H1 (cell line): ENCODE measurements around the gene LRRFIP1. TPM values are rescaled to one million over a fixed set of nuclear protein-coding genes. Genes with fewer than 3 reads are reported as not detected.

Experiments
- CTCF ChIA-PET: fragments of 300-600 bp; sonication (Branson Sonifier 250); formaldehyde crosslinking; loops from one replicate; lab custom pipeline; 2021; ENCODE audit not compliant: partially characterized antibody; lab: Charles Lee
- POLR2A ChIA-PET: fragments of 300-600 bp; sonication (Branson Sonifier 250); formaldehyde crosslinking; loops from one replicate; lab custom pipeline; 2021; ENCODE audit warnings: inconsistent platforms; ENCODE audit not compliant: partially characterized antibody; lab: Charles Lee
- DNase-seq, 2 experiments: peaks; one replicate each; pipeline versions ENCODE4 v3.0.0 to v3.0.0-alpha.2; 2010 to 2022; ENCODE audit warnings: low spot score in 2 of 2, low read depth in 1 of 2, mixed read lengths in 1 of 2
- FAIRE-seq: peaks from 2 replicates; lab custom pipeline; 2011; peaks lifted over from hg19 to GRCh38; lab: Jason Lieb, UNC
- H2AFZ ChIP-seq: 2 replicates; pipeline ENCODE4 v1.8.1; 2012; ENCODE audit warnings: low read length, inconsistent platforms
- H2AK5ac ChIP-seq: 2 replicates; pipeline ENCODE4 v1.6.1; 2013; ENCODE audit warnings: low read depth, low read length
- H2BK120ac ChIP-seq: replicated peaks from 2 replicates; pipeline ENCODE3; 2013; ENCODE audit warnings: low read depth, low read length, inconsistent platforms
- H2BK12ac ChIP-seq: 2 replicates; pipeline ENCODE4 v1.6.1; 2013; ENCODE audit warnings: low read depth, low read length
- H2BK15ac ChIP-seq: 2 replicates; pipeline ENCODE4 v1.6.1; 2013; ENCODE audit warnings: low read length
- H2BK20ac ChIP-seq: 2 replicates; pipeline ENCODE4 v1.6.1; 2013; ENCODE audit warnings: low read length
- H2BK5ac ChIP-seq: 2 replicates; pipeline ENCODE4 v1.6.1; 2013; ENCODE audit warnings: low read depth, low read length
- H3K14ac ChIP-seq: 2 replicates; pipeline ENCODE4 v1.6.1; 2013; ENCODE audit warnings: inconsistent platforms; ENCODE audit not compliant: insufficient read length
- H3K18ac ChIP-seq: 2 replicates; pipeline ENCODE4 v1.6.1; 2013; ENCODE audit warnings: low read length; ENCODE audit errors: extremely low read depth
- H3K23ac ChIP-seq: 2 replicates; pipeline ENCODE4 v1.6.1; 2013; ENCODE audit warnings: inconsistent platforms; ENCODE audit not compliant: insufficient read length
- H3K23me2 ChIP-seq: 2 replicates; pipeline ENCODE4 v1.6.1; 2013; ENCODE audit warnings: low read depth, low read length
- H3K27ac ChIP-seq: 2 replicates; pipeline ENCODE4 v1.6.1; 2011; ENCODE audit warnings: low read depth, low read length, inconsistent platforms
- H3K27me3 ChIP-seq, 4 experiments: replicated peaks in 1 of 4; 1 replicate in 1 of 4; 2 replicates in 3 of 4; pipeline versions ENCODE4 v1.6.1 to v1.8.1; 2011 to 2013; ENCODE audit warnings: low read length in 3 of 4, mild to moderate bottlenecking in 3 of 4, inconsistent platforms in 2 of 4, mixed read lengths in 2 of 4, moderate library complexity in 1 of 4; ENCODE audit not compliant: control insufficient read depth in 3 of 4, insufficient read depth in 3 of 4; ENCODE audit errors: extremely low read depth in 1 of 4
- H3K36me3 ChIP-seq, 4 experiments: 2 replicates each; pipeline versions ENCODE4 v1.6.1 to v1.8.1; 2011 to 2013; ENCODE audit warnings: mild to moderate bottlenecking in 4 of 4, low read length in 3 of 4, moderate library complexity in 2 of 4, control low read depth in 1 of 4, inconsistent platforms in 1 of 4; ENCODE audit not compliant: insufficient read depth in 4 of 4, control insufficient read depth in 2 of 4
- H3K4ac ChIP-seq: replicated peaks from 2 replicates; pipeline ENCODE3; 2013; ENCODE audit warnings: low read length, low read depth, mixed read lengths, inconsistent platforms; ENCODE audit not compliant: insufficient read length
- H3K4me1 ChIP-seq, 4 experiments: replicated peaks in 1 of 4; 1 replicate in 1 of 4; 2 replicates in 3 of 4; pipeline versions ENCODE4 v1.6.1 to v1.8.1; 2011 to 2013; ENCODE audit warnings: low read length in 3 of 4, inconsistent platforms in 2 of 4, mixed read lengths in 1 of 4; ENCODE audit not compliant: insufficient read depth in 4 of 4, control insufficient read depth in 3 of 4
- H3K4me2 ChIP-seq, 2 experiments: 2 replicates each; pipeline versions ENCODE4 v1.6.1 to v1.8.1; 2011 to 2013; ENCODE audit warnings: low read depth in 2 of 2, low read length in 2 of 2, control low read depth in 1 of 2, inconsistent platforms in 1 of 2, mild to moderate bottlenecking in 1 of 2; ENCODE audit not compliant: insufficient read depth in 1 of 2
- H3K4me3 ChIP-seq, 4 experiments: fragments of 200-600, 300-600 bp in 1 of 4; sonication (generic), shearing (Covaris generic), sonication (Bioruptor Twin) in 1 of 4; 2 replicates each; pipeline versions ENCODE4 v1.5.1 to v1.8.1; 2011 to 2016; ENCODE audit warnings: low read length in 4 of 4, low read depth in 3 of 4, control low read depth in 2 of 4, inconsistent platforms in 2 of 4, mild to moderate bottlenecking in 2 of 4, mixed read lengths in 1 of 4, moderate library complexity in 1 of 4; ENCODE audit not compliant: insufficient read depth in 2 of 4; ENCODE audit errors: extremely low read depth in 1 of 4
- H3K56ac ChIP-seq: replicated peaks from 2 replicates; pipeline ENCODE3; 2013; ENCODE audit warnings: low read depth, mild to moderate bottlenecking, mixed read lengths, low read length, inconsistent platforms; ENCODE audit not compliant: insufficient read length
- H3K79me1 ChIP-seq: 2 replicates; pipeline ENCODE4 v1.6.1; 2013; ENCODE audit warnings: low read depth, low read length, control low read depth
- H3K79me2 ChIP-seq, 2 experiments: 2 replicates each; pipeline versions ENCODE4 v1.6.1 to v1.8.1; 2012 to 2013; ENCODE audit warnings: low read length in 2 of 2, mild to moderate bottlenecking in 2 of 2, inconsistent platforms in 1 of 2; ENCODE audit not compliant: insufficient read depth in 2 of 2, control insufficient read depth in 1 of 2
- H3K9ac ChIP-seq, 4 experiments: replicated peaks in 1 of 4; 1 replicate in 1 of 4; 2 replicates in 3 of 4; pipeline versions ENCODE4 v1.6.1 to v1.8.1; 2011 to 2013; ENCODE audit warnings: low read depth in 3 of 4, low read length in 3 of 4, control low read depth in 2 of 4, mild to moderate bottlenecking in 2 of 4, moderate library complexity in 2 of 4, inconsistent platforms in 1 of 4; ENCODE audit errors: extremely low read depth in 1 of 4
- H3K9me3 ChIP-seq, 2 experiments: 2 replicates each; pipeline versions ENCODE4 v1.6.1 to v1.8.1; 2012 to 2013; ENCODE audit warnings: mild to moderate bottlenecking in 2 of 2, moderate library complexity in 2 of 2, control low read depth in 1 of 2, inconsistent platforms in 1 of 2, low read depth in 1 of 2, low read length in 1 of 2, mixed read lengths in 1 of 2; ENCODE audit not compliant: insufficient read depth in 2 of 2
- H4K20me1 ChIP-seq, 2 experiments: replicated peaks in 1 of 2; 2 replicates each; pipeline versions ENCODE3 to v1.8.1; 2011 to 2013; ENCODE audit warnings: inconsistent platforms in 2 of 2, low read length in 2 of 2, mild to moderate bottlenecking in 1 of 2; ENCODE audit not compliant: insufficient read depth in 2 of 2, control insufficient read depth in 1 of 2
- H4K5ac ChIP-seq: 2 replicates; pipeline ENCODE4 v1.6.1; 2013; ENCODE audit warnings: low read length, low read depth, mixed read lengths, inconsistent platforms; ENCODE audit not compliant: insufficient read length
- H4K8ac ChIP-seq: 2 replicates; pipeline ENCODE4 v1.8.0; 2013; ENCODE audit warnings: mild to moderate bottlenecking, moderate library complexity, low read length, inconsistent platforms; ENCODE audit not compliant: insufficient read depth; ENCODE audit errors: extremely low read depth
- H4K91ac ChIP-seq: replicated peaks from 2 replicates; pipeline ENCODE3; 2013; ENCODE audit warnings: low read length, mixed read lengths, inconsistent platforms; ENCODE audit not compliant: insufficient read length
- BCL11A ChIP-seq, 2 experiments: IDR thresholded peaks; one replicate each; pipeline ENCODE4 v1.6.1; 2011; ENCODE audit warnings: low read depth in 2 of 2, low read length in 2 of 2, mild to moderate bottlenecking in 2 of 2
- NANOG ChIP-seq: IDR thresholded peaks from 2 replicates; pipeline ENCODE4 v1.6.1; 2011; ENCODE audit warnings: low read length, low read depth, mild to moderate bottlenecking, inconsistent platforms; ENCODE audit not compliant: insufficient read depth, poor library complexity, severe bottlenecking
- SAP30 ChIP-seq: fragments of 300-600 bp; sonication (generic); IDR thresholded peaks from 2 replicates; pipeline ENCODE4 v1.7.1; 2012; ENCODE audit warnings: low read length, moderate library complexity, mild to moderate bottlenecking, inconsistent platforms; ENCODE audit not compliant: insufficient read depth, insufficient replicate concordance
- whole genome bisulfite sequencing, 2 experiments: shearing (Covaris generic) in 1 of 2; methylation state at CpG; one replicate each; pipeline versions ENCODE4 v1.1.6 to v1.1.7; 2013 to 2015; ENCODE audit warnings: low lambda C conversion rate in 2 of 2, mixed read lengths in 2 of 2, inconsistent platforms in 1 of 2, low coverage in 1 of 2, missing lambda C conversion rate in 1 of 2; ENCODE audit not compliant: insufficient replicate concordance in 2 of 2, insufficient coverage in 1 of 2, insufficient read length in 1 of 2; ENCODE audit errors: extremely low coverage in 1 of 2, missing lambda C conversion rate in 1 of 2; 5-methylcytosine and 5-hydroxymethylcytosine counted together
- polyA plus RNA-seq, 7 experiments: library from polyadenylated mRNA; depleted of rRNA in 3 of 7; stranded (reverse) in 5 of 7; unstranded in 2 of 7; fragments of >200 nt in 5 of 7; fragments of 200-250 nt in 2 of 7; gene quantifications; 1 replicate in 5 of 7; 2 replicates in 1 of 7; 4 replicates in 1 of 7; pipeline versions ENCODE4 v1.2.1 to v1.2.3, GENCODE V29; 2011 to 2013; ENCODE audit warnings: missing spikeins in 2 of 7, mixed read lengths in 2 of 7
- total RNA-seq: library from RNA; stranded (reverse); fragmentation: NEBNext Ultra II Directional; extraction: Animal tissue kit (Norgen Biotek cat#: 25700); gene quantifications from 2 replicates; pipeline ENCODE4 v1.2.1, GENCODE V29; 2021

The LRRFIP1 gene
- total and polyA plus RNA-seq, 2 of the 8 experiments (the other 6 are each of a cell fraction or from before 2014, with no cell fraction given): 12.1 to 75.8 TPM

DNA sequence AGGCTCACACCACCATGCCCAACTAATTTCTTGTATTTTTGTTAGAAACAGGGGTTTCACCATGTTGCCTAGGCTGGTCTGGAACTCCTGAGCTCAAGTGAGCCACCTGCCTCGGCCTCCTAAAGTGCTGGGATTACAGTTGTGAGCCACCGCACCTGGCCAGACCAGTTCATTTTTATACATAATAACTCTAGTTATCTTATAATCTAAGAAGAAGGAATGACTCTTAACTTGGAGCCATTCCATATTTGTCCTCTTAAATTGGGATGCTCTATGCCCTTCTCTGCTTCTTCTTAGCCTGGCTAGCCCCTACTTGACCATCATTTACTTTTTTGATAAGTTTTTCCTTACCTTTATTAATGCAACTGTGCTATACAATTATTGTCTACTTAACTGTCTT, 174.1 kb downstream of the LRRFIP1 start:
- Histone ChIP-seq H3K36me3 (no peaks in the 10 kb centered on the region; a peak in 1 of 8 replicates), H4K91ac (no peak overlapping the region), H4K20me1 (no peaks in the 10 kb centered on the region), H3K4ac (no peak overlapping the region), H3K9ac (no peak overlapping the region), H2BK20ac (no peak overlapping the region), H3K4me1 (no peaks in the 10 kb centered on the region), H2BK12ac (no peak overlapping the region), H2AK5ac (no peak overlapping the region), H3K79me1 (no peaks in the 10 kb centered on the region), H2BK5ac (no peak overlapping the region), H3K14ac (no peak overlapping the region), H3K23me2 (no peaks in the 10 kb centered on the region), H3K27ac (no peak overlapping the region), H3K9me3 (no peaks in the 10 kb centered on the region; a peak in 1 of 4 replicates), H4K8ac (no peak overlapping the region), H2BK120ac (no peak overlapping the region), H3K23ac (no peak overlapping the region), H3K18ac (no peak overlapping the region), H3K4me2 (no peak overlapping the region), H4K5ac (no peak overlapping the region), H3K4me3 (no peak overlapping the region), H3K56ac (no peak overlapping the region)
- FAIRE-seq: no peak
- ChIA-PET POLR2A (no interaction called here), CTCF (interaction anchor here (1.8 kb wide), 1 partner anchor 26 kb away, joined by 5 read pairs; no protein-coding TSS in a partner anchor)
- no peak for DNase-seq
- 86% methylated on average over 2 of the region's 2 CpGs; no CpG with 5 or more reads in 1 of the 2 experiments for WGBS, 2 experiments
- TF ChIP-seq SAP30 (no peak), NANOG (no peak), BCL11A (IDR thresholded peaks at IDR 0.05; ENCODE audit: low read depth in 2 of 2, low read length in 2 of 2) (no peak)
- TF ChIP-seq, all 59 proteins: peak for 0
- H3K27me3 ChIP-seq: no peaks in the 10 kb centered on the region; a peak in 1 of 7 replicates
- no peak overlapping the region for H2BK15ac ChIP-seq
- H2AFZ ChIP-seq: no peak overlapping the region
- H3K79me2 ChIP-seq: no peaks in the 10 kb centered on the region
